ENCODE measurements around the gene MRRF. TPM values are rescaled to one million over a fixed set of nuclear protein-coding genes. Genes with fewer than 3 reads are reported as not detected.
A peak's percentile ranks its signal among the peaks of the same experiment; 100 is the strongest.

The MRRF gene
- total and polyA plus RNA-seq, 5 donors, result 23.1 to 33.8 (median 26.7) TPM

GRCh38 chr9:122229485-122229837 lies 35.2 kb upstream of the MRRF start:
- ATAC-seq, result no peak
- no peaks in the 10 kb centered on the region for H3K4me1 ChIP-seq (ENCODE audit: control insufficient read depth, insufficient read depth, low read length)
- 40% methylated on average over 4 of the region's 4 CpGs for WGBS
- DNase-seq, result no peak
- no peak overlapping the region for H3K27ac ChIP-seq (ENCODE audit: low read length)
- intact Hi-C loops (cut with DNase I), result no loop called here
- no peak overlapping the region for H3K4me3 ChIP-seq (ENCODE audit: low read length)
- H3K27me3 ChIP-seq (ENCODE audit: control insufficient read depth, insufficient read depth), result no peaks in the 10 kb centered on the region
- no peaks in the 10 kb centered on the region for H3K9me3 ChIP-seq (ENCODE audit: control insufficient read depth, low read length)

DNA sequence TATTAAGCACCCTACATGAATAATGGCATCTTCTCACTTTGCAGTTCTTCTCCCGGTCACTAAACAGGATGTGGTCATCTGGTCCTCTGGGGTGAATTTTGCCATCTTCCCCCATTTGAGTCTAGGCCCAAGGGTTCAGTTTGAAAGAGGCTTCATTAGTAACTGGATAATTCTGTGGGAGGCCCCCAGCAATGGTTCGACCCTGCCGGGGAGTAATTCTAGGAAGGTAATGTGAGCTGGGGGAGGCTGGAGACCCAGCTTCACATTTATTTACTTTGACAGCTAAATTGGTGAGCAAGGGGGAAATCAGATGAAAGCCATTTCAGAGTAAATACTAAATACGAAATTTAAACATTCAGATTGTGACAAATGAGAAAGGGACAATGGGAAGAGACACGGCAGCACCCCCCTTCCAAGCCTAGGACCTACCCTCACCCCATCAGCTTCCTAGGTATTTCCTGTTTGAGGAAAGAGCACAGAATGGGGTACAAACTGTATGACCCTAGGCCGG lies 31.8 kb upstream of the MRRF start:
- Histone ChIP-seq H3K4me3 (ENCODE audit: low read length) (no peak overlapping the region), H3K9me3 (ENCODE audit: control insufficient read depth, low read length) (no peaks in the 10 kb centered on the region), H3K27ac (ENCODE audit: low read length) (no peak overlapping the region), H3K4me1 (ENCODE audit: control insufficient read depth, insufficient read depth, low read length) (no peaks in the 10 kb centered on the region), H3K27me3 (ENCODE audit: control insufficient read depth, insufficient read depth) (no peaks in the 10 kb centered on the region)
- 81% methylated on average over 6 of the region's 6 CpGs for WGBS
- no peak for DNase-seq
- intact Hi-C loops (cut with DNase I), result no loop called here
- no peak for ATAC-seq

DNA sequence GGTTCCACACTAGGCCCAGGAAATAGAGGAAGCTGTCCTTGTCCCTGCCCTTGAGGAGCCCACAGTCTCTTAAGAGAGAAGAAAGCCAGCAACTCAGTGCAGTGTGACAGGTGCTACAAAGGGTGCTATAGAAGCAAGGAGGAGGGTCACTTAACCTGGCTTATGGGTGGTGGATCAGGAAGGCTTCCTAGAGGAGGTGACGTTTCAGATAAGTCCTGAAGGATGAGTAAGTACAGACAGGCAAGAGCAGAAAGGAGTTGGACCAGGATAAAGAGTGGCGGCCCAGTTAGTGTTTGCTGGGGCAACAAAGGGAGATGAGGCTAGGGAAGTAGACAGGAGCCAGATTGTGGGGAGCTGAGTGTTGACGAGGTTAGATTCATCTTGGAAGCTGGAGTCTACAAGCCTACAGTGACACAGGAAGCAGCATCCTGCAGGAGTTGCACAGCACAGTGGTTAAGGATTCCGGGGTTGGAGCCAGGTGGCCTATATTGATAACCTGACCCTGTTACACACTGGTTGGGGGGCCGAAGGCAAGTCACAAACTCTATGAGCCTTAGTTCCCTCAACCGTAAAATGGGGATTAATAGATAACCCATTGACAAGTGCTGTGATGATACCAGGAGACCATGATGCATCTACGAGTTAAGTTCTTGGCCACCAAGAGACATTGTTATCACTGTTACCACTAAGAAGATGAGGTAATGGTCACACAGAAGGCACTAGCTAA lies 30.5 kb upstream of the MRRF start:
- Histone ChIP-seq H3K4me3 (ENCODE audit: low read length) (no peak overlapping the region), H3K27ac (ENCODE audit: low read length) (no peak overlapping the region), H3K9me3 (ENCODE audit: control insufficient read depth, low read length) (no peaks in the 10 kb centered on the region), H3K4me1 (ENCODE audit: control insufficient read depth, insufficient read depth, low read length) (no peaks in the 10 kb centered on the region), H3K27me3 (ENCODE audit: control insufficient read depth, insufficient read depth) (no peaks in the 10 kb centered on the region)
- DNase-seq (no peak), ATAC-seq (no peak)
- intact Hi-C loops (cut with DNase I), result no loop called here
- 79% methylated on average over 7 of the region's 7 CpGs for WGBS

GRCh38 chr9:122236681-122237080 lies 28.0 kb upstream of the MRRF start:
- H3K4me1 ChIP-seq (ENCODE audit: control insufficient read depth, insufficient read depth, low read length), result no peaks in the 10 kb centered on the region
- intact Hi-C loops (cut with DNase I), result no loop called here
- no peak for ATAC-seq
- no peaks in the 10 kb centered on the region for H3K9me3 ChIP-seq (ENCODE audit: control insufficient read depth, low read length)
- H3K27ac ChIP-seq (ENCODE audit: low read length), result no peak overlapping the region
- no peaks in the 10 kb centered on the region for H3K27me3 ChIP-seq (ENCODE audit: control insufficient read depth, insufficient read depth)
- 81% methylated on average over 10 of the region's 10 CpGs for WGBS
- no peak for DNase-seq
- no peak overlapping the region for H3K4me3 ChIP-seq (ENCODE audit: low read length)

GRCh38 chr9:122239722-122240121 lies 25.0 kb upstream of the MRRF start:
- Histone ChIP-seq H3K4me3 (ENCODE audit: low read length) (no peak overlapping the region), H3K27me3 (ENCODE audit: control insufficient read depth, insufficient read depth) (no peaks in the 10 kb centered on the region), H3K4me1 (ENCODE audit: control insufficient read depth, insufficient read depth, low read length) (no peaks in the 10 kb centered on the region), H3K27ac (ENCODE audit: low read length) (no peak overlapping the region), H3K9me3 (ENCODE audit: control insufficient read depth, low read length) (no peaks in the 10 kb centered on the region)
- 67% methylated on average over 5 of the region's 5 CpGs for WGBS
- DNase-seq, result peak in 1 of 3 donors; percentile 67
- intact Hi-C loops (cut with DNase I), result loop anchor here in 1 of 4 donors (10.0 kb wide), 1 partner anchor 85 kb away; the partner anchor contains the start of genes MORN5 and NDUFA8
- ATAC-seq, result peak; percentile 73 to 83

- H3K27ac ChIP-seq (ENCODE audit: low read length), result no peak overlapping the region
- no peak for ATAC-seq
- H3K27me3 ChIP-seq (ENCODE audit: control insufficient read depth, insufficient read depth), result no peaks in the 10 kb centered on the region
- intact Hi-C loops (cut with DNase I), result loop anchor here in 1 of 4 donors (10.0 kb wide), 1 partner anchor 90 kb away; the partner anchor contains the start of genes MORN5 and NDUFA8
- no peak for DNase-seq
- peaks cover 2% of the 10 kb centered on the region for H3K4me1 ChIP-seq (ENCODE audit: control insufficient read depth, insufficient read depth, low read length)
- H3K9me3 ChIP-seq (ENCODE audit: control insufficient read depth, low read length), result no peaks in the 10 kb centered on the region
- no peak overlapping the region for H3K4me3 ChIP-seq (ENCODE audit: low read length)
- WGBS, result 91% methylated on average over 3 of the region's 3 CpGs
Measured at GRCh38 chr9:122244349-122244748, 20.3 kb upstream of the MRRF start.

- Histone ChIP-seq H3K27ac (ENCODE audit: low read length) (no peak overlapping the region), H3K4me3 (ENCODE audit: low read length) (no peak overlapping the region), H3K27me3 (ENCODE audit: control insufficient read depth, insufficient read depth) (no peaks in the 10 kb centered on the region), H3K9me3 (ENCODE audit: control insufficient read depth, low read length) (no peaks in the 10 kb centered on the region), H3K4me1 (ENCODE audit: control insufficient read depth, insufficient read depth, low read length) (peaks cover 2% of the 10 kb centered on the region)
- 81% methylated on average over 3 of the region's 3 CpGs for WGBS
- intact Hi-C loops (cut with DNase I), result loop anchor here in 1 of 4 donors (10.0 kb wide), 1 partner anchor 92 kb away; the partner anchor contains the start of genes MORN5 and NDUFA8
- DNase-seq, result no peak
- ATAC-seq, result no peak
Measured at GRCh38 chr9:122246666-122247065, 18.0 kb upstream of the MRRF start.

DNA sequence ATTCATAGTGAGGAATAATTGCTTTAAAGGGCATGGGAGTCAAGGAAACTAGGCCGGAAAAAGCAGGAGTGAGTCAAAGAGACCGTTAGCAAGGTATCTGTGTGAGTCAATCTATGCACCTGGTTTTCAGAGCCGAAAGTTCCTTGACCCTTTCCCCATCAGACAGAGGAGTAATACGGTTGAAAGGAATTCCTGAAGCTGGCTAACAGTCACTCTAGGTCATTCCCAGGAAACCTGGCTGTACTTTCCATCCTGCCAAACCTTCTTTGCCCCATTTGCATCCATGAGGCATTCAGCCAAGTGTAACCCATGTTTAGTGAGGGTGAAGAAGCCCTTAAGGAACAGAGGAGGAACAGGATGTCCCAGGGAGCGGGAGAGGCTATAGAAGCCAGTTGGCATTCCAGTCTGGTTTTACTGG lies 16.2 kb upstream of the MRRF start:
- no peak for DNase-seq
- no peaks in the 10 kb centered on the region for H3K9me3 ChIP-seq (ENCODE audit: control insufficient read depth, low read length)
- intact Hi-C loops (cut with DNase I), result loop anchor here in 1 of 4 donors (10.0 kb wide), 1 partner anchor 94 kb away; the partner anchor contains the start of genes MORN5 and NDUFA8
- no peak overlapping the region for H3K4me3 ChIP-seq (ENCODE audit: low read length)
- no peaks in the 10 kb centered on the region for H3K27me3 ChIP-seq (ENCODE audit: control insufficient read depth, insufficient read depth)
- peaks cover 2% of the 10 kb centered on the region for H3K4me1 ChIP-seq (ENCODE audit: control insufficient read depth, insufficient read depth, low read length)
- no peak overlapping the region for H3K27ac ChIP-seq (ENCODE audit: low read length)
- WGBS, result 79% methylated on average over 5 of the region's 5 CpGs
- no peak for ATAC-seq

GRCh38 chr9:122251351-122251750 lies 13.3 kb upstream of the MRRF start:
- ATAC-seq, result no peak
- Histone ChIP-seq H3K27me3 (ENCODE audit: control insufficient read depth, insufficient read depth) (no peaks in the 10 kb centered on the region), H3K4me3 (ENCODE audit: low read length) (no peak overlapping the region), H3K4me1 (ENCODE audit: control insufficient read depth, insufficient read depth, low read length) (peaks cover 4% of the 10 kb centered on the region), H3K27ac (ENCODE audit: low read length) (no peak overlapping the region), H3K9me3 (ENCODE audit: control insufficient read depth, low read length) (no peaks in the 10 kb centered on the region)
- intact Hi-C loops (cut with DNase I), result no loop called here
- DNase-seq, result no peak
- 90% methylated on average over 2 of the region's 2 CpGs for WGBS

DNA sequence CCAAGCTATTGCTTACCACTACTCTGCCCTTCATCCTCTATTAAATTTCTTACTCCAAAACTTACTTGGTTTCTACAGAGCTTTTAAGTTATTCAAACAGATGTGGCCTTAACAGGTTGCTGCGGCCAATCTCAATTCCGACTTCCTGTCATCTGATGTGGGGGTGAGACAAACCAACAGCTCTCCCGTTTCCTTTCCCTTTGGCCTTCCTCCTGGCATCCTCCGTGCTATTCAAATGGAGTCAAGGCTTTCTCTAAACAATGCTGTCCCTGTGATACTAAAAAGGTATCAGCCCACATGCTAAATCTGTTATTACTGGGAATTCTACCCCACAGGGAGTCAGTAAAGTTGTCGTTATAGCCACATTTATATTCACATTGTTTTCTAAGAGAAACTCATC lies 11.9 kb upstream of the MRRF start:
- Histone ChIP-seq H3K4me3 (ENCODE audit: low read length) (no peak overlapping the region), H3K9me3 (ENCODE audit: control insufficient read depth, low read length) (no peaks in the 10 kb centered on the region), H3K27me3 (ENCODE audit: control insufficient read depth, insufficient read depth) (no peaks in the 10 kb centered on the region), H3K4me1 (ENCODE audit: control insufficient read depth, insufficient read depth, low read length) (peaks cover 4% of the 10 kb centered on the region), H3K27ac (ENCODE audit: low read length) (no peak overlapping the region)
- 54% methylated on average over 5 of the region's 5 CpGs for WGBS
- intact Hi-C loops (cut with DNase I), result no loop called here
- ATAC-seq, result peak; percentile 40 to 87
- DNase-seq, result no peak

- intact Hi-C loops (cut with DNase I), result no loop called here
Measured at GRCh38 chr9:122254761-122255160, 9.9 kb upstream of the MRRF start.

More at GRCh38 chr9:122254761-122255160, 9.9 kb upstream of the MRRF start:
- Histone ChIP-seq H3K4me3 (ENCODE audit: low read length) (no peak overlapping the region), H3K9me3 (ENCODE audit: control insufficient read depth, low read length) (no peaks in the 10 kb centered on the region), H3K27me3 (ENCODE audit: control insufficient read depth, insufficient read depth) (no peaks in the 10 kb centered on the region), H3K4me1 (ENCODE audit: control insufficient read depth, insufficient read depth, low read length) (peaks cover 2% of the 10 kb centered on the region), H3K27ac (ENCODE audit: low read length) (no peak overlapping the region)
- 88% methylated on average over 3 of the region's 3 CpGs for WGBS
- no peak for ATAC-seq
- no peak for DNase-seq
